H1 (cell line): Measurements from ENCODE around the gene ACOT12. TPM values are rescaled to one million over a fixed set of nuclear protein-coding genes. Genes with fewer than 3 reads are reported as not detected.
A peak's percentile ranks its signal among the peaks of the same experiment; 100 is the strongest.

Experiments used
- CTCF ChIA-PET: fragments of 300-600 bp; sonication (Branson Sonifier 250); formaldehyde crosslinking; loops from one replicate; lab custom pipeline; 2021; ENCODE audit not compliant: partially characterized antibody; lab: Charles Lee
- POLR2A ChIA-PET: fragments of 300-600 bp; sonication (Branson Sonifier 250); formaldehyde crosslinking; loops from one replicate; lab custom pipeline; 2021; ENCODE audit warnings: inconsistent platforms; ENCODE audit not compliant: partially characterized antibody; lab: Charles Lee
- DNase-seq, 2 experiments: peaks; one replicate each; pipeline versions ENCODE4 v3.0.0 to v3.0.0-alpha.2; 2010 to 2022; ENCODE audit warnings: low spot score in 2 of 2, low read depth in 1 of 2, mixed read lengths in 1 of 2
- FAIRE-seq: peaks from 2 replicates; lab custom pipeline; 2011; peaks lifted over from hg19 to GRCh38; lab: Jason Lieb, UNC
- H2AFZ ChIP-seq: 2 replicates; pipeline ENCODE4 v1.8.1; 2012; ENCODE audit warnings: low read length, inconsistent platforms
- H2AK5ac ChIP-seq: 2 replicates; pipeline ENCODE4 v1.6.1; 2013; ENCODE audit warnings: low read depth, low read length
- H2BK120ac ChIP-seq: replicated peaks from 2 replicates; pipeline ENCODE3; 2013; ENCODE audit warnings: low read depth, low read length, inconsistent platforms
- H2BK12ac ChIP-seq: 2 replicates; pipeline ENCODE4 v1.6.1; 2013; ENCODE audit warnings: low read depth, low read length
- H2BK15ac ChIP-seq: 2 replicates; pipeline ENCODE4 v1.6.1; 2013; ENCODE audit warnings: low read length
- H2BK20ac ChIP-seq: 2 replicates; pipeline ENCODE4 v1.6.1; 2013; ENCODE audit warnings: low read length
- H2BK5ac ChIP-seq: 2 replicates; pipeline ENCODE4 v1.6.1; 2013; ENCODE audit warnings: low read depth, low read length
- H3K14ac ChIP-seq: 2 replicates; pipeline ENCODE4 v1.6.1; 2013; ENCODE audit warnings: inconsistent platforms; ENCODE audit not compliant: insufficient read length
- H3K18ac ChIP-seq: 2 replicates; pipeline ENCODE4 v1.6.1; 2013; ENCODE audit warnings: low read length; ENCODE audit errors: extremely low read depth
- H3K23ac ChIP-seq: 2 replicates; pipeline ENCODE4 v1.6.1; 2013; ENCODE audit warnings: inconsistent platforms; ENCODE audit not compliant: insufficient read length
- H3K23me2 ChIP-seq: 2 replicates; pipeline ENCODE4 v1.6.1; 2013; ENCODE audit warnings: low read depth, low read length
- H3K27ac ChIP-seq: 2 replicates; pipeline ENCODE4 v1.6.1; 2011; ENCODE audit warnings: low read depth, low read length, inconsistent platforms
- H3K27me3 ChIP-seq, 4 experiments: replicated peaks in 1 of 4; 1 replicate in 1 of 4; 2 replicates in 3 of 4; pipeline versions ENCODE4 v1.6.1 to v1.8.1; 2011 to 2013; ENCODE audit warnings: low read length in 3 of 4, mild to moderate bottlenecking in 3 of 4, inconsistent platforms in 2 of 4, mixed read lengths in 2 of 4, moderate library complexity in 1 of 4; ENCODE audit not compliant: control insufficient read depth in 3 of 4, insufficient read depth in 3 of 4; ENCODE audit errors: extremely low read depth in 1 of 4
- H3K36me3 ChIP-seq, 4 experiments: 2 replicates each; pipeline versions ENCODE4 v1.6.1 to v1.8.1; 2011 to 2013; ENCODE audit warnings: mild to moderate bottlenecking in 4 of 4, low read length in 3 of 4, moderate library complexity in 2 of 4, control low read depth in 1 of 4, inconsistent platforms in 1 of 4; ENCODE audit not compliant: insufficient read depth in 4 of 4, control insufficient read depth in 2 of 4
- H3K4ac ChIP-seq: replicated peaks from 2 replicates; pipeline ENCODE3; 2013; ENCODE audit warnings: low read length, low read depth, mixed read lengths, inconsistent platforms; ENCODE audit not compliant: insufficient read length
- H3K4me1 ChIP-seq, 4 experiments: replicated peaks in 1 of 4; 1 replicate in 1 of 4; 2 replicates in 3 of 4; pipeline versions ENCODE4 v1.6.1 to v1.8.1; 2011 to 2013; ENCODE audit warnings: low read length in 3 of 4, inconsistent platforms in 2 of 4, mixed read lengths in 1 of 4; ENCODE audit not compliant: insufficient read depth in 4 of 4, control insufficient read depth in 3 of 4
- H3K4me2 ChIP-seq, 2 experiments: 2 replicates each; pipeline versions ENCODE4 v1.6.1 to v1.8.1; 2011 to 2013; ENCODE audit warnings: low read depth in 2 of 2, low read length in 2 of 2, control low read depth in 1 of 2, inconsistent platforms in 1 of 2, mild to moderate bottlenecking in 1 of 2; ENCODE audit not compliant: insufficient read depth in 1 of 2
- H3K4me3 ChIP-seq, 4 experiments: fragments of 200-600, 300-600 bp in 1 of 4; sonication (generic), shearing (Covaris generic), sonication (Bioruptor Twin) in 1 of 4; 2 replicates each; pipeline versions ENCODE4 v1.5.1 to v1.8.1; 2011 to 2016; ENCODE audit warnings: low read length in 4 of 4, low read depth in 3 of 4, control low read depth in 2 of 4, inconsistent platforms in 2 of 4, mild to moderate bottlenecking in 2 of 4, mixed read lengths in 1 of 4, moderate library complexity in 1 of 4; ENCODE audit not compliant: insufficient read depth in 2 of 4; ENCODE audit errors: extremely low read depth in 1 of 4
- H3K56ac ChIP-seq: replicated peaks from 2 replicates; pipeline ENCODE3; 2013; ENCODE audit warnings: low read depth, mild to moderate bottlenecking, mixed read lengths, low read length, inconsistent platforms; ENCODE audit not compliant: insufficient read length
- H3K79me1 ChIP-seq: 2 replicates; pipeline ENCODE4 v1.6.1; 2013; ENCODE audit warnings: low read depth, low read length, control low read depth
- H3K79me2 ChIP-seq, 2 experiments: 2 replicates each; pipeline versions ENCODE4 v1.6.1 to v1.8.1; 2012 to 2013; ENCODE audit warnings: low read length in 2 of 2, mild to moderate bottlenecking in 2 of 2, inconsistent platforms in 1 of 2; ENCODE audit not compliant: insufficient read depth in 2 of 2, control insufficient read depth in 1 of 2
- H3K9ac ChIP-seq, 4 experiments: replicated peaks in 1 of 4; 1 replicate in 1 of 4; 2 replicates in 3 of 4; pipeline versions ENCODE4 v1.6.1 to v1.8.1; 2011 to 2013; ENCODE audit warnings: low read depth in 3 of 4, low read length in 3 of 4, control low read depth in 2 of 4, mild to moderate bottlenecking in 2 of 4, moderate library complexity in 2 of 4, inconsistent platforms in 1 of 4; ENCODE audit errors: extremely low read depth in 1 of 4
- H3K9me3 ChIP-seq, 2 experiments: 2 replicates each; pipeline versions ENCODE4 v1.6.1 to v1.8.1; 2012 to 2013; ENCODE audit warnings: mild to moderate bottlenecking in 2 of 2, moderate library complexity in 2 of 2, control low read depth in 1 of 2, inconsistent platforms in 1 of 2, low read depth in 1 of 2, low read length in 1 of 2, mixed read lengths in 1 of 2; ENCODE audit not compliant: insufficient read depth in 2 of 2
- H4K20me1 ChIP-seq, 2 experiments: replicated peaks in 1 of 2; 2 replicates each; pipeline versions ENCODE3 to v1.8.1; 2011 to 2013; ENCODE audit warnings: inconsistent platforms in 2 of 2, low read length in 2 of 2, mild to moderate bottlenecking in 1 of 2; ENCODE audit not compliant: insufficient read depth in 2 of 2, control insufficient read depth in 1 of 2
- H4K5ac ChIP-seq: 2 replicates; pipeline ENCODE4 v1.6.1; 2013; ENCODE audit warnings: low read length, low read depth, mixed read lengths, inconsistent platforms; ENCODE audit not compliant: insufficient read length
- H4K8ac ChIP-seq: 2 replicates; pipeline ENCODE4 v1.8.0; 2013; ENCODE audit warnings: mild to moderate bottlenecking, moderate library complexity, low read length, inconsistent platforms; ENCODE audit not compliant: insufficient read depth; ENCODE audit errors: extremely low read depth
- H4K91ac ChIP-seq: replicated peaks from 2 replicates; pipeline ENCODE3; 2013; ENCODE audit warnings: low read length, mixed read lengths, inconsistent platforms; ENCODE audit not compliant: insufficient read length
- ASH2L ChIP-seq: fragments of 200-600, 300-600 bp; sonication (generic); IDR thresholded peaks from one replicate; pipeline ENCODE4 v1.7.1; 2017; ENCODE audit warnings: low read length
- CREB1 ChIP-seq: IDR thresholded peaks from 2 replicates; pipeline ENCODE4 v1.6.1; 2012; ENCODE audit warnings: inconsistent platforms
- CTBP2 ChIP-seq: IDR thresholded peaks from 2 replicates; pipeline ENCODE4 v1.7.0; 2011; ENCODE audit warnings: borderline replicate concordance, mild to moderate bottlenecking, moderate library complexity, mixed read lengths, low read length; ENCODE audit not compliant: insufficient read depth, insufficient read length
- SIN3A ChIP-seq, 2 experiments: IDR thresholded peaks in 1 of 2; conservative IDR thresholded peaks in 1 of 2; 2 replicates each; pipeline ENCODE4 v1.6.1; 2011 to 2012; ENCODE audit warnings: low read length in 2 of 2, improper control_type of control experiment in 1 of 2, low read depth in 1 of 2, mild to moderate bottlenecking in 1 of 2
- SP1 ChIP-seq: IDR thresholded peaks from 2 replicates; pipeline ENCODE4 v1.6.1; 2011; ENCODE audit warnings: low read depth, low read length
- SP2 ChIP-seq: IDR thresholded peaks from 2 replicates; pipeline ENCODE4 v1.6.1; 2012; ENCODE audit warnings: mild to moderate bottlenecking, low read length, inconsistent platforms
- TEAD4 ChIP-seq: IDR thresholded peaks from 2 replicates; pipeline ENCODE4 v1.6.1; 2012; ENCODE audit warnings: low read depth, low read length, inconsistent platforms, mixed read lengths
- WGBS, 2 experiments: shearing (Covaris generic) in 1 of 2; methylation state at CpG; one replicate each; pipeline versions ENCODE4 v1.1.6 to v1.1.7; 2013 to 2015; ENCODE audit warnings: low lambda C conversion rate in 2 of 2, mixed read lengths in 2 of 2, inconsistent platforms in 1 of 2, low coverage in 1 of 2, missing lambda C conversion rate in 1 of 2; ENCODE audit not compliant: insufficient replicate concordance in 2 of 2, insufficient coverage in 1 of 2, insufficient read length in 1 of 2; ENCODE audit errors: extremely low coverage in 1 of 2, missing lambda C conversion rate in 1 of 2; 5-methylcytosine and 5-hydroxymethylcytosine counted together
- long read RNA-seq, 2 experiments: library from RNA in 1 of 2; library from capped mRNA in 1 of 2; stranded (forward); transcript quantifications; one replicate each; pipeline ENCODE4 v2.0.0, GENCODE V29; 2021; ENCODE audit warnings: inconsistent platforms in 1 of 2
- polyA minus RNA-seq, 3 experiments: library from RNA; depleted of rRNA, polyadenylated mRNA; stranded (reverse); fragments of >200 nt; gene quantifications; 1 replicate in 2 of 3; 2 replicates in 1 of 3; pipeline ENCODE4 v1.2.3, GENCODE V29; 2011
- polyA plus RNA-seq, 7 experiments: library from polyadenylated mRNA; depleted of rRNA in 3 of 7; stranded (reverse) in 5 of 7; unstranded in 2 of 7; fragments of >200 nt in 5 of 7; fragments of 200-250 nt in 2 of 7; gene quantifications; 1 replicate in 5 of 7; 2 replicates in 1 of 7; 4 replicates in 1 of 7; pipeline versions ENCODE4 v1.2.1 to v1.2.3, GENCODE V29; 2011 to 2013; ENCODE audit warnings: missing spikeins in 2 of 7, mixed read lengths in 2 of 7
- total RNA-seq: library from RNA; stranded (reverse); fragmentation: NEBNext Ultra II Directional; extraction: Animal tissue kit (Norgen Biotek cat#: 25700); gene quantifications from 2 replicates; pipeline ENCODE4 v1.2.1, GENCODE V29; 2021
- TF ChIP-seq, protein P1 (sequence below): IDR thresholded peaks from 2 replicates; pipeline ENCODE4 v1.6.1; 2012; ENCODE audit warnings: inconsistent platforms

ACOT12 gene
- total RNA-seq, result 0.33 TPM in 1 of 2 replicates, not detected in the other
- polyA plus RNA-seq (2011; rRNA removed), result 0.29 and 0.31 TPM in 2 replicates
- 0.19 TPM for polyA plus RNA-seq (2011; cell fraction: cytosol; rRNA removed)
- polyA plus RNA-seq (2011; cell fraction: nucleus; rRNA removed), result 0.56 TPM
- 0.37 to 0.59 TPM (median 0.47 TPM) in 3 of 4 replicates, not detected in the other for polyA plus RNA-seq (2012, experiment 1 of 2)
- 0.84 TPM for polyA plus RNA-seq (2012, experiment 2 of 2)
- 0.10 TPM for polyA plus RNA-seq (2013, experiment 1 of 2)
- 0.18 TPM for polyA plus RNA-seq (2013, experiment 2 of 2)
- not detected in 2 replicates for polyA minus RNA-seq (2011; rRNA and poly(A)+ RNA removed)
- not detected for polyA minus RNA-seq (2011; cell fraction: cytosol; rRNA and poly(A)+ RNA removed)
- not detected for polyA minus RNA-seq (2011; cell fraction: nucleus; rRNA and poly(A)+ RNA removed)
- long read RNA-seq, experiment 1, result 0 reads
- long read RNA-seq, experiment 2, result 0 reads

- POLR2A ChIA-PET, result interaction anchor here (1.0 to 1.4 kb wide), 5 partner anchors 9 to 881 kb away, joined by 3 to 6 read pairs (median 3); partner anchors contain the start of gene ZCCHC9
- no peak within 1 kb of the TSS for H2AK5ac ChIP-seq
- H2AFZ ChIP-seq, result peak within 1 kb of the TSS; percentile 99
- no peak; the same call in 1 of the 2 replicates for TF ChIP-seq SP1
- peak; percentile 56 for TF ChIP-seq ASH2L
- TF ChIP-seq SIN3A (conservative IDR thresholded peaks at IDR 0.05 in 1 of 2, IDR thresholded peaks at IDR 0.05 in 1 of 2; ENCODE audit: low read depth in 1 of 2, low read length in 2 of 2), result 0 out of 4 replicates have a peak, but pooled peaks of 1 of the 2 experiments have one; percentile 34
- no peak for TF ChIP-seq TEAD4
- TF ChIP-seq, protein P1, sequence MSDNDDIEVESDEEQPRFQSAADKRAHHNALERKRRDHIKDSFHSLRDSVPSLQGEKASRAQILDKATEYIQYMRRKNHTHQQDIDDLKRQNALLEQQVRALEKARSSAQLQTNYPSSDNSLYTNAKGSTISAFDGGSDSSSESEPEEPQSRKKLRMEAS, result peak; percentile 40; the same call in 1 of the 2 replicates
- TF ChIP-seq CREB1, result peak; percentile 35; the same call in 1 of the 2 replicates
- TF ChIP-seq CTBP2, result peak; percentile 31
- TF ChIP-seq SP2, result no peak
Observed at GRCh38 chr5:81393783-81394718, at the start of gene ACOT12. Gene ACOT12, minus strand, starts transcription at chr5:81394134. Its CDS starts 20 bp downstream, at chr5:81394114.

More at GRCh38 chr5:81393783-81394718, at the start of gene ACOT12:
- peak in 1 of 2 experiments; percentile 71 for DNase-seq
- Histone ChIP-seq H3K23me2 (peaks cover 3% of the 10 kb centered on the region; the same call in 1 of the 2 replicates), H3K23ac (no peak within 1 kb of the TSS), H4K91ac (no peak within 1 kb of the TSS), H3K4me2 (peak within 1 kb of the TSS; percentile 70 to 74), H3K27ac (no peak within 1 kb of the TSS), H3K4me3 (peak within 1 kb of the TSS; percentile 42 to 84 (median 54)), H3K9ac (no peak within 1 kb of the TSS), H2BK5ac (no peak within 1 kb of the TSS), H2BK12ac (no peak within 1 kb of the TSS), H4K20me1 (no peaks in the 10 kb centered on the region), H3K9me3 (0 out of 4 replicates have a peak, but pooled peaks cover 0 to 3% of the 10 kb centered on the region in 2 experiments), H2BK15ac (no peak within 1 kb of the TSS), H3K56ac (no peak within 1 kb of the TSS), H2BK120ac (no peak within 1 kb of the TSS), H3K79me1 (no peaks in the 10 kb centered on the region), H3K4me1 (no peaks in the 10 kb centered on the region), H3K4ac (no peak within 1 kb of the TSS), H4K8ac (no peak within 1 kb of the TSS), H2BK20ac (no peak within 1 kb of the TSS), H3K36me3 (no peaks in the 10 kb centered on the region), H3K14ac (no peak within 1 kb of the TSS), H3K79me2 (no peaks in the 10 kb centered on the region), H4K5ac (no peak within 1 kb of the TSS), H3K27me3 (peaks cover 0 to 7% (median 3%) of the 10 kb centered on the region in 4 experiments; a peak in 6 of 7 replicates), H3K18ac (peak within 1 kb of the TSS; percentile 32; the same call in 1 of the 2 replicates)
- CTCF ChIA-PET, result interaction anchor here (0.5 to 1.5 kb wide), 15 partner anchors 10 to 960 kb away, joined by 3 to 5 read pairs (median 3); no protein-coding TSS in a partner anchor
- 9% methylated on average over 47 of the region's 77 CpGs; no CpG with 5 or more reads in 1 of the 2 experiments for WGBS, 2 experiments
- no peak for FAIRE-seq
